SW 1271 (cell line): ENCODE data around the gene POLR3B.

Experiments
- DNase-seq, 2 experiments: peaks; one replicate each; lab custom pipeline; 2025; lab: John Stamatoyannopoulos, UW

Gene POLR3B

DNA sequence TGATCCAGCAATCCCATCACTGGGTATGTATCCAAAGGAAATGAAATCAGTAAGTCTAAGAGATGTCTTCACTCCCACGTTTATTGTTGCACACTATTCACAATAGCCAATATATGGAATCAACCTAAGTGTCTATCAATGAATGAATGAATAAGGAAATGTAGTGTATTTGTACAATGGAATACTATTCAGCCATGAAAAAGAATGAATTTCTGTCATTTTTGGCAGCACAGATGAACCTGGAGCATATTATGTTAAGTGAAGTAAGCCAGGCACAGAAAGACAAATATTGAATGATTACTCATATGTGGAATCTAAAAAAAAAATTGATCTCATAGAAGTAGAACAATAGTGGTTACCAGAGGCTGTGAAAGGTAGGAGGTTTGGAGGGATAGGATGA, 194.7 kb downstream of the POLR3B start:
- no peak for DNase-seq
